Superior temporal gyrus (tissue), 1 donor: ENCODE data around the gene HERC3.

Experiments used
- DNase-seq: peaks from one replicate; pipeline ENCODE4 v3.0.0-alpha.2; 2016; ENCODE audit errors: extremely low spot score

The HERC3 gene

DNA sequence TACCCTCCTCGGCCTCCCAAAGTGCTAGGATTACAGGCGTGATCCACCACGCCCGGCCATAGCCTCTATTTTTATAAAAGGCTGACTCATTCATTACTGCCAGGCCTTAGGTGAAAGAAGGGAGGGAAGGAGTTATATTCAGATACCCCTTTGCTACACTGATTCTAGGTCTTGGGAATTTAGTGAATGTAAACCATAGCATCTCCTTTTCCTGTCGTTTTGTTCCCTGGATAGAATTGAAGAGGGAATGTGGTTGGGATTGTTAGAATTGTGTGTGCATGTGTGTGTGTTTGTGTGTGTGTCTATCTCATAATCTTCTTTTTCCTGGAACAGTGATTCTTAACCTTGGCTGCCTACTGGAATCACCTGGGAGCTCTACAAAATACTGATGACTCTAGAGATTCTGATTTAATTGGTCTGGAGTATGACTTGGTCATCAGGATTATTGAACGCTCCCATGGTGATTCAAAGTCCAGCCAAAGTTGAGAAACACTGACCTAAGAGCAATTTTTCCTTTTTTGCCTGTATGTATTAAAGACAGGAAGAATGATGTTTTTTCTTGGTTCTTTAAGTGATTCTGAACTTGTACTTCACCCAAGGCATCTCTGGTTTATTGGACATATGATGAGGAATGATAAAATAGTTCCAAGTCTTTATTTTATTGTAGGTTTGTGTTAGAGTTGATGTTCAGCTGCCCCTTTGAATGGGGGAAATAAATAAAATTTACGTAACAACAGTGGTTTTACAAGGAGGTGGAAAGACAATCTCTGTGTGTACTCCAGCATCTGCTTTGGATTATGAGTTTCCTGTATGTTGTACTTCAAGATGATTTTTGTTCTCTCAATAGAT lies 68.4 kb downstream of the HERC3 start:
- DNase-seq = no peak

DNA sequence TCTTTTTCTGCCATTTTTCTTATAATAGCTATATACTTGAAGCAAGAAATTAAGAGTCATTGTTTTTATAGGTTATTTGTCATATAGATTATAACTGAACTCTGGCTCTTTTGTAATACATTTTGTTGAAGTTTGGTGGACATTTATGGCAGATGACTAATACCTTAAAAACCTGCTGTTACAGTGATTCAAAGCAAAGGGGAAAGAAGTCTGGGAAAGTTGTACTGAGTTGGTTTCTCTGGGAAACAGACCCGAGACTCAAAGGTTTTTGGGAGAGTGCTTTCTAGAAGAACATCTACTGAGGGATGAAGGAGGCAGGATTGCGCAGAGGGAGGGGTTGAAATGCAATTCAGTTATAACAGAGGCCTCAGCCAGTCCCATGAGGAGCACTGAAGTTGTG lies 69.5 kb downstream of the HERC3 start:
- no peak for DNase-seq

DNA sequence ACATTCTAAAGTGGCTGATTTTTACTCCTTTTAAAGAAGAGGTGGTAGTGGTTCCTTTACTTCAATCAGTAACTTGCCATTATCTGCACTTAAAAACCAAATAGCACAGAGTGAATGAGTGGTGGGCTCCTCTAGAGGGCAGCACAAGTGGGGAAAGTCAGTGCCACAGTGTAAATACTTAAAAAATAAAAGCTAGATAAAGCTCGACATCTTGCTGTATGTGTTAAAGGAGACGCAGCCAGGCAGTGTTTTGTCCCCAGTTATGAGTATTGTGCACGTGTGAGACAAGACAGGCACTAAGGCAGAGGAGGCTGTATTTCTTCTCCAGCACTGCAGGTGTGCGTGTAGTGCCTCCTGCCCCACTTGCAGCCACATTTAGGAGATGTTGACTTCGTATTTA lies 80.7 kb downstream of the HERC3 start:
- DNase-seq = no peak

DNA sequence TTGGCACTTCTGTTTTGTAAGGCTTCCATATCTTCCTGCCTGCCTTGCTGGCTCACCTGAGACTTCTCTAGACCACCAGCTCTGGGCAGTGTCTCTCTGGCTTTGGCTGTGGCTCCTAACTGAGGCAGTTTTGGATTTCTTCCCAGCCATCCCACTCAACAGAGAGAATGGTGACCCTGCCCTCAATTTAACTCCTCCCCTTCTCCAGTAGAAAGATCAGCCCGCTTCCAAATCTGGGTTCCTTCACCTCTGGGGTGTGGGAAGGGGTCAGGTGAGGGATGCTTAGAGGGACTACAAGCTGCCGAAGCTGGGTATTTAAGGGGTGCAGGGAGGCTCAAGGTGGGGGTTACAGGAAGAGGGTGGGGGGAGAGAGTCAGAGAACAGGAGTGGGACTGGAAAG lies 81.6 kb downstream of the HERC3 start:
- no peak for DNase-seq

DNA sequence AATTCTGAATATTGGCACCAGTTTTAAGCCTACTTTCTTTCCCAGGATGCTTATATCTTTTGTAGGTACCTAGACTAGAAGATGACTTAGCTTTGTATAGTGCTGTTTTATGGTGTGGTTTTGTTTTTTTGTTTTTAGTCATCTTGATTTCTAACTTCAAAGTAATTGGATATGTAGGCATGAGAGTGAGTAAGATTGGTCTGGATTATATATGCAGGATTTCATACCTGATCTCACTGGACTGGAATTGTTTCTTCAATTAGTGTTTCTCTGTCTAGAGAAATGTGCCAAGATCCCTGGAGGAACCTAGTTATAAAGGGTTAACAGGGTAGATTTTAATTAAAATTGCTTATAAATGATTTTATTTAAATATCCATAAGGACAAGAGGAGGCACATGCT lies 82.3 kb downstream of the HERC3 start:
- DNase-seq = no peak

DNA sequence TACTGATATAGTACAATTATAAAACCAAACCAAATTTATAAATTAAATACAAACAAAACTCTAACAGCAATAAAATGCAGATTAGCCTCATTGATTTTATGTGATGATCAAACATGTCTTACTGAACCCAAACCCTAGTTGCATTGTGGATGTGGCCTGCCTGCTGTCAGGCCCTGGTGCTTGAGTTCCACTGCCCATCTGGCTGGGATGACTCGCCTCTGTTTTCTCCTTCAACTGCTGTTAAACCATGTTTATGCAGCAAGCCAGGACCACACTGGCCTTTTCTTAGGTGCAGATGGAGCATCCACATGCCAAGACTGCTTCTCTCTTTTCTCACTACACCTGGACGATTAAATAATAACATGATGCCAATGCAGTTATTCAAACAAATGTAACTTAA lies 82.7 kb downstream of the HERC3 start:
- DNase-seq = no peak

DNA sequence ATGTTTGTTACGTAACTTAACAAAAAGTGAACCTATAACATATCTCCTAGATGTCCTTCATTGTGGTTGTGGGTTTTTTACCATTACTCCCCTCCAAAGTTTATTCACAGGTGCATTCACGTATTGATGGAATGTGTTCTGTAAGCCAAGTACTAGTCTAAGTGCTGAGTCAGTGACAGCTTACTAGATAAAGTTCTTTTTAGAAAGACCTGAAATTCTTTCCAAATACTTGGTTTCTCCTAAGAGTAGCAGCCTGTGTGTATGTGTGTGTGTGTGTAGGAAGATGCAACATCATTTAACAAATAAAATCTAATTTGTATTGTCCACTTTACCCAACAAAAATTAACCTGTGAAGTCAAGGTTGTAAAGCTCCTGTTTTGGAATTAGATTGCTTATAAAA lies 83.3 kb downstream of the HERC3 start:
- DNase-seq = no peak

DNA sequence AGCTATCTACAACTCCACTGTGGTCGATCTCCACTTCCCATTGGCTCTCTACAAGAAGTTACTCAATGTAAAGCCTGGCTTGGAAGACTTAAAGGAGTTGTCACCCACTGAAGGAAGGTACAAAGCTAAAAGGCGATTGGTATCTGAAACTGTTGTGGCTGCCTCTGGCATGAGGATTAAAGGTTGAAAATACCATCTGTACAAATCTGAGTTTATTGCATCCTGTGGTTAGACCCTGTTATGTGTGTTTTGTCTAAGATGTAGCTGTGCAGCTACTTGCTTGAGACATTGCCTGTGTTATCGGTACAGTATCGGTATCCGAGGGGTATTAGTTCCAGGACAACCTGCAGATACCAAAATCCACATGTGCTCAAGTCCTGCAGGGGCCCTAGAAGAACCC lies 88.9 kb downstream of the HERC3 start:
- no peak for DNase-seq

DNA sequence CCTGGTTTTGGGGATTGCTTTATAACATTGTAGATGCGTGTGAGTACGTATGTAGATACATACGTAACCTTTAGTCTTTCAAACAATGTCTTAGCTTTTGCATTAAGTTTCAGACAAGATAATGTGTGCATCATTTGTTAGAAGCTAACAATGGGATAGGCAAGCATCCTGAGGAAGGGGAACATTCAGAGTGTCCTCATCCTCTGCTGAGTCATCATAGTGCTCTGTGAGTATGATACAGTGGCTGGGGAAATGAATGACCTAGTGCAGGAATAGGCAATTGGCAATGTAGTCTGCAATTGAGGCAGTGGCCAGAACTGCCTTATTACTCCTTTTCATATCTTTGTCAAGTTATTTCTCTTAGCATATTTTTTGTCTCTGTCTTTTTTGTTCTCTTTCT lies 98.1 kb downstream of the HERC3 start:
- DNase-seq = no peak

DNA sequence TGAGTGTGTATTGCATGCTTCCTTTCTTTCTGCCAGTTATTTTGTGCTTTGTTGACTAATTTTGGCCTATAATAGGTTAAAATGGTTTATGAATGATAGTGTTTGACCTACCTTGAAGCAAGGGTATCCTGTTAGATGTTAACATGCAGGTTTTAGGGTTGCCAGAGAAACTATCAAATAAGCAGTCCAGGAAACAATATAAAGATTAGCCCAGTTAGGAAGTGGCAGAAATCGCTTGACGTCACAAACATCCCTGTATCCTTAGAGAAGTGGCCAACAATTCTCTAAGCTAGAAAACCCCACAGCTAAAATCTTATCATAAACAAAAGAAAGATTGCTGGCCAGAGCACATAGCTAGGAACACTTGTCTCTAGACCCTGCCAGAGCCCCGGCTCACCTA lies 101.5 kb downstream of the HERC3 start:
- no peak for DNase-seq

DNA sequence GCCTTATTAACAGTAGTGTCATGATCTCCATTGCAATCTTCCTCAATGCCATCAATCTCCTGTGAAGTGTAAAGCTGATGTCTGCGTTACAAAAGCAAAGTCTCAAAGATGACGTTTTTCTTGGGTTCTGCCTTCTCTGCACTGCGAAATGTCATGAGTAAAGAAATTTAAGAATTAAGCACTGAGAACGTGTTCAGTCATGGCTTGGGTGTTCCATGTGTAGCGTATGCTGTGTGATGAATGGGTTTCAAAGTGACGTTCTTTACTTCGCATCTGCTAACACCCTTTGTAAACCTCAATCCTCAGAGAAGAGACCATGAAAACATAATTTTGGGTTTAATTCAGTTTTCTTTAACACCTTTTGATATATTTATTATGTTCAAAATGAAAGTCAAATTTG lies 104.3 kb downstream of the HERC3 start:
- no peak for DNase-seq

DNA sequence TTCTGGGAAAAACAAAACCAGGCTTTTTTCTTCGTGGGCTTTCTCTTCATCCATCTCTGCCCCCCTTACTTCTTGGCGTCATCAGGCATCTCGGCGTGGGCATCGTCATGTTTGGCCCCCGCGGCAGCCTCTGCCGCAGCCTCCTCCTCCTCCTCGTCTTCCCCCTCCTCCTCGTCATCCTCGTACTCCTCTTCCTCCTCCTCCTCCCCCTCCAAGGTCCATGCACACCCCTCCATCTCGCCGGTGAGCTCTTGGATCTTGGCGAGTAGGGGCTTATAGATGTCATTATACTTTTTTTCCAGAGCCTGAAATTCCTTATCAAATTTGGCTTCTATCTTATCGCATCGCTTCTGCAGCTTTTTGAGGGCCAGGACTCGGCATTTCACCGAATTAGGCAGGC lies 104.9 kb downstream of the HERC3 start:
- no peak for DNase-seq

DNA sequence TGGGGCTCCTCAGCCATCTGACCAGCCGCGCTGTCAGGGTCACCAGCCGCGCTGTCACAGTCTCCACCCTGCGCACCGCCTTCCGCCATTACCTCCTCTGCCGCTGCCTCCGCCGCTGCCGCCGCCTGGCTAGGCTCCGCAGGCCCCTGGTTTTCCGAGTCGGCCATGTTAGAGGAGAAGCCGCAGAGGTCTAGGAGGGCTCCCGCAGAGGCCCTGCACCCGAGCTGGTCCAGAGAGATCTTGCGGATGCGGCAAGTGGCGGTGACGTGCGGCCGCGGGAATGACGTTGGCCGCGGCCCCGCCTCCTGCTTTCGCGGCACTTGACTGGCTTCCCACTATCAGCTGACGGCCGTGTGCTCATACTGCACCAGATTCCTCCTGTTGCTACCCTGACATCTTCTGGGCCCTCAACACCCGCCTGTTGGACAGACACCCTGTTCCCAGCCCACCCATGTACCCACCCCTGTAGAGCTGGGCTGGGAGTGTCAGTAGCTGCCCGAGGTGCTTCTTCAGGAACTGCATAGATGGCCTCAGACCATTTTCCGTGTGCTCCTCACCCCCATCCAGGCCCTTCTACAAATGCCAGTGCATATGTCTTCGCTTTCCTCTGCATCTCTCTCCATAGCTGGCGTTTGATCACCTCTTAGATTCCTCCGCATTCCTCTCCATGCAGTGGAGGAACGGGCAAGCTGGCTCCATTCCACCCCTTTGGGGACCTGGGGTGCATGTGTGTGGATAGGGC lies 105.5 kb downstream of the HERC3 start, which contains the start of gene NAP1L5:
Gene NAP1L5 (minus strand): TSS at position 242 of the 742 bp plus-strand sequence. CDS start 75 bp downstream, at position 167.
- DNase-seq = no peak

DNA sequence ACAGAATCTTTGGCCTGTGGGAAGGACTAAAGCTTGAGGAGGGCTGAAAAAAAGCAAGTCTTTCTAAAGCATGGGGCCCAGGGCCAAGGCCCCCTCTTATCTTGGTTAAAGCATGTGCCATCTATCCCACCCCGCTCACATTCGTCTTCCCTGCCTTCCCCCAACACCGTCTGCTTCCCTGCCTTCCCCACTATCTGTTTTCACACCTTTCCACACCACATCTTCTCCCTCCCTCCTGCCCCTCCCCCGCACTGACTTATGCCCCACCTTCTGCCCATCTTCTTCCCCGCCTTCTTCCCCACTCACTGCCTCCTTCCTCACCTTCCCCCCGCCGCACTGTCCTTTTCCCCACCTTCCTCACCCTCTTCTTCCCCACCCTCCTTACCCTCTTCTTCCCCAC lies 106.2 kb downstream of the HERC3 start:
- no peak for DNase-seq

DNA sequence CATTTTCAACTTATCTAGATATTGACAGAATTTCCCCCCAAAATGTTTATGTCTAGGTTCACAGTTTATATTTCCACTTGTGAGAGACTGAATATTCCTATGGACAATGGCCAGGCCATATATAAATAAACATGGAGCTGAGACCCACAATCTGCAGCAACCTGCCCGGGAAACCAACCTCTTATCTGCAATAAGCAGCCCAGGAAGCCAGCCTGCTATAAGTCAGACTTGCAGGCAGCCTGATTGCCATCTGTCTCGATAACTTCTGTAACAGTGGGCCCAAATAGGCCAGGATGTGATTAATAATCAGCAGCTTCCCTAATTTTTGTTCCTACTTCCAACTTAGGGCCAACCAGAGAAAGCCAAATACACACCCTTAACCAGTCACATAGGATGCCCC lies 110.5 kb downstream of the HERC3 start:
- no peak for DNase-seq

DNA sequence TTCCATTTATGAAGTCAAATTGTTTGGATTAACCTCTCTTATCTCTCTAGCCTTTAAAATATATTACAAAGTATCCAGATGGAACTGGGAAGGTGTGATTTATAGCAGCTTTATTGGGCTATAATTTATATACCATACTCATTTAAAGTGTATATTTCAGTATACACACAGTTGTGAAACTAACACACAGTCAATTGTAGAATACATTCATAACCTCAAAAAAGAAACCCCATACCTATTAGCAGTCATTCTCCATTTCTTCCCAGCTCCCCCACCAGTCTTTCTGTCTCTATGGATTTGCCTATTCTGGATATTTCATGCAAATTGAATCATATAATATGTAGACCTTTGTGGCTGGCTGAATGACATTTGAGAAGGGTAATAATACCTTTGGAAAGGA lies 112.9 kb downstream of the HERC3 start:
- DNase-seq = no peak

DNA sequence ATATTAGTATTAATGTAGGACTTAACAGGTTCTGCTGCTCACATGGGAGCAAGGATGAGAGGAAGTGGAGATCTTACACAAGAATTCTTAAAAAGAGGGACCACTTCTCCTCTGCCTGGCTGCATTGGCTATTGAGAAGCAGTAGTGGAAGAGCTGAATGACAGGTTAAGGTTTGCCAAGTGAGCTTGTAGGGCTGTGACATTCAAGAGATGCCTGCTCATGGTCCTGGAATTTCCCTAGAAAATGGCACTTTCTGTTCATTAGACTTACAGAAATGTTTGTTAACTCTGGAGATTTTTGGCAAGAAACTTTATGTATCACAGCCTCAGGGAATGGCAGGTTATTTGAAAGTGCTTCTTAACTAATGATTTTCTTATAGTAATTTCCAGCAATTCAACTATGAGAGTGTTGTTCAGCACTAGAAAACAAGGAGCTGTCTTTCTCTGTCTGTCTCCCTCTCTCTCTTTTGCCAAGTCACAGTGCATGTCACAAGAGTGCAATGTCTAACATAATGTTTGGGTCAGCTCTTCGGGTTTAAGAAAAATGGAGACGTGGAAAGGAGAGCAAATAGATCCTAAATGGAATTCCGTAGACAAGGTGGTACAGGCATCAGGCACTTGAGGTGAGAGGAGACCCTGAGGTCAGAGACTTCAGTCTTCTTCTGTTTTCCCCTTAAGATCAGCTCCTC lies 113.7 kb downstream of the HERC3 start:
- DNase-seq = peak; percentile 62

DNA sequence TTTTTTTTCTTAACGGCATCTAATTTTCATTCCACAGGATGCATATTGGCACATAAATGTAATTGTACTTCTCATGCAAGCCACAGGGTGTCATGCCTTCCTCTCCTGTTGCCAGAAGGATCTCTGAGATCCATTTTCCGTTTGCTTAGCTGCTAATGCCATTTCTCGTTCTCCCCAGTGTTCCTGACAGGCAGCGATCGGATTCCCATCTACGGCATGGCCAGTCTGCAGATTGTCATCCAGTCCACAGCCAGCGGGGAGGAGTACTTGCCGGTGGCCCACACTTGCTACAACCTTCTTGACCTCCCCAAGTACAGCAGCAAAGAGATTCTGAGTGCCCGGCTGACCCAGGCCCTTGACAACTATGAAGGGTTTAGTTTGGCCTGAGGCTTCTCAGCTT lies 114.3 kb downstream of the HERC3 start:
- peak; percentile 87 for DNase-seq

DNA sequence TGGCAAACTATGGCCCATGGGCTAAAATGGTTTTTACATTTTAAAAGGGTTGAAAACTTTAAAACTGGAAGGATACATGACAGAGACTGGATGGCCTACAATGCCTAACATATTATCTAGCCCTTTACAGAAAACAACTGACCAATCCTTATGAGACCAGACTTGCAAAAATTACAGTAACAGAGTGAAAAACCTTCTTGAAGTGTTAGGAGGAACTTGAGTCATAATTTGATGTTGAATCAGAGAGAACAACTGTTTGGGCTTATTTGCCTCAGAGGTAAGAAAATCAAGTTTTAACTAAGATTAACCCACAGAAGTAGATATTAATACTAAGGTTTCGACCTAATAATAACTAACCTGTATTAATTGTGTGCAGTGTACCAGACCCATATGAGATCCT lies 117.7 kb downstream of the HERC3 start:
- DNase-seq = no peak

DNA sequence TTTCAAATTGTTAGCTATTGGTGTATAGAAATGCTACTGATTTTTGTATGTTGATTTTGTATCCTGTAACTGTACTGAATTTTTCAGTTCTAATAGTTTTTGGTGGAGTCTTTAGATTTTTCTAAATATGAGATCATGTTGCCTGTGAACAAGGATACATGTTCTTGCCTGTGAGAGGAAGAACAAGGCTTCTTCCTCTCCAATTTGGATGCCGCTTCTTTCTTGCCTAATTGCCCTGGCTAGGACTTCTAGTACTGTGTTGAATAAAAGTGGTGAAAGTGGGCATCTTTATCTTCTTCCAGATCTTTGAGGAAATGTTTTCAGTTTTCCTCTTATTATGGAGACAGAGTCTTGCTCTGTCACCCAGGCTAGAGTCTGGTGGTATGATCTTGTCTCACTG lies 121.5 kb downstream of the HERC3 start:
- no peak for DNase-seq

DNA sequence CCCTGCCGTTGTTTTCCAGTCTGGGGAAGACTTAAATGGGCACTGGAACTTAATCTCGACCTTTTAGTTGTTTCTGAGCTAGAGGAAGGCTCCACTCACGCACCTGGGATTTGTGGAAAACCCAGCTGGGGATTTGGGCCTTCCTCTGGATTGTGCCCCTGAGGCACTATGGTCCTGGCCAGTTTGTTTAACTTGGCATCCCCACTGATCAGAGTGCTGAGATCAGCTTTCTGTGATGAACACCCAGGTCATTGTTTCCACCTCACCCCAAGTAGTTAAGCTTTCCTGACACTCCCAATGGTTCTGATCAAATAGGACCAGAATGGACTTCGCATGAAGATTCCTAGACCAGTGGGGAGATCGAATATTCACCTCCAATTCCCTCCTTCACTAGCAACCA lies 125.8 kb downstream of the HERC3 start:
- no peak for DNase-seq

DNA sequence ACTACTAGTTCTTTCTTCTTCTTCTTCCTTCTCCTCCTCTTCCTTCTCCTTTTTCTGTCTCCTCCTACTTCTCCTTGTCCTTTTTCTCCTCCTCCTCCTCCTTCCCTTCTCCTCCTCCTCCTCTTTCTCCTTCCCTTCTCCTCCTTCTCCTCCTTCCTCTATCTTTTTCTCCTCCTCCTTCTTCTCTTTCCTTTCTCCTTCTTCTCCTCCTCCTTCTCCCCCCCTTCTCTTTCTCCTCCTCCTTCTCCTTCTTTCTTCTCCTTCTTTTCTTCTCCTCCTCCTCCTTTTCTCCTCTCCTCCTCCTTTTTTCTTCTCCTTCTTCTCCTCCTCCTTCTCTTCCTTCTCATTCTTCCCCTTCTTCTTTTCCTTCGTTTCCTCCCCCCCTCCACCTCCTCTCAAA lies 127.1 kb downstream of the HERC3 start:
- no peak for DNase-seq
